Heart right ventricle (tissue), 16 donors: ENCODE results near the gene PDIA6. TPM values are rescaled to one million over a fixed set of nuclear protein-coding genes. Genes with fewer than 3 reads are reported as not detected.
A peak's percentile ranks its signal among the peaks of the same experiment; 100 is the strongest.

Experiments
- ATAC-seq, 8 donors: fragments of 200-7000 bp; cut with Tn5 transposase; one replicate each; pipeline ENCODE4 v1.9.1; 2020; ENCODE audit warnings: mild to moderate bottlenecking in 8 of 8, moderate library complexity in 8 of 8, moderate number of reproducible peaks in 1 of 8
- DNase-seq, 2 donors: peaks; one replicate each; pipeline ENCODE4 v3.0.0-alpha.2; 2020
- H3K27ac ChIP-seq, 10 donors: fragments of 200-600 bp; sonication (generic) in 2 of 10; one replicate each; pipeline versions ENCODE4 v1.5.0 to v1.8.0; 2020 to 2022; ENCODE audit warnings: mild to moderate bottlenecking in 3 of 10
- H3K27me3 ChIP-seq, 7 donors: fragments of 200-600 bp; one replicate each; pipeline ENCODE4 v1.8.0; 2021 to 2022; ENCODE audit warnings: mild to moderate bottlenecking in 2 of 7
- H3K36me3 ChIP-seq, 9 donors: fragments of 200-600 bp; sonication (generic) in 1 of 9; one replicate each; pipeline versions ENCODE4 v1.5.0 to v1.8.0; 2020 to 2022; ENCODE audit warnings: mild to moderate bottlenecking in 2 of 9
- H3K4me1 ChIP-seq, 9 donors: fragments of 200-600 bp; sonication (generic) in 1 of 9; one replicate each; pipeline versions ENCODE4 v1.5.0 to v1.8.0; 2020 to 2022; ENCODE audit warnings: mild to moderate bottlenecking in 4 of 9
- H3K4me3 ChIP-seq, 10 donors: fragments of 200-600 bp; sonication (generic) in 2 of 10; one replicate each; pipeline versions ENCODE4 v1.5.0 to v1.8.0; 2020 to 2022; ENCODE audit warnings: mild to moderate bottlenecking in 7 of 10, moderate library complexity in 2 of 10
- H3K9me3 ChIP-seq, 11 donors: fragments of 200-600 bp in 10 of 11; sonication (generic) in 2 of 11; one replicate each; pipeline versions ENCODE4 v1.5.0 to v1.8.0; 2013 to 2022; ENCODE audit warnings: mild to moderate bottlenecking in 2 of 11, control low read depth in 1 of 11, moderate library complexity in 1 of 11
- whole genome bisulfite sequencing, 2 donors: extraction: QIAGEN DNeasy Blood & Tissue Kit; methylation state at CpG; one replicate each; pipeline ENCODE4 v1.1.7; 2013; ENCODE audit warnings: inconsistent platforms in 1 of 2; 5-methylcytosine and 5-hydroxymethylcytosine counted together
- intact Hi-C, 10 donors: fragments of 100-400 bp; cut with DNase I; formaldehyde crosslinking; loops; one replicate each; pipeline versions ENCODE4 v1.11.1 to v1.14.2; 2022
- polyA plus RNA-seq, 2 donors: library from polyadenylated mRNA; stranded (reverse); fragments of 200-250 nt; gene quantifications; one replicate each; pipeline ENCODE4 v1.2.3, GENCODE V29; 2013
- total RNA-seq, 10 donors: library from RNA; stranded (reverse); fragmentation: NEBNext Ultra II Directional in 3 of 10; extraction: Animal tissue kit (Norgen Biotek cat#: 25700) in 3 of 10; gene quantifications; one replicate each; pipeline versions ENCODE4 v1.2.1 to v1.2.4, GENCODE V29; 2021 to 2023
- TF ChIP-seq, protein P1 (sequence below), 9 donors: fragments of 200-600 bp; sonication (generic) in 2 of 9; IDR thresholded peaks; one replicate each; pipeline versions ENCODE4 v1.5.0 to v1.8.0; 2021 to 2022; ENCODE audit warnings: antibody characterized with exemption in 9 of 9, mild to moderate bottlenecking in 5 of 9, moderate library complexity in 1 of 9
- donor health status: Arrhythmogenic right ventricular cardiomyopathy.
- donor health status: ischemic (EF 13 %, LVEDD 7.1; RV severe dilation, severe dysfunction).
- donor health status: healthy with polysubstance abuse.
- donor health status: DM: no; HTN: yes; CAD: no.
- donor health status: DM: no; HTN: no; CAD: no.
- donor health status: ischemic (EF 25% LVEDD 6.9; RV normal size, moderate dysfunction).
- donor health status: ischemic (EF 25% LVEDD 5.7; RV mildly dilated, moderate dysfunction).
- donor health status: healthy.
- donor health status: DM: yes; HTN: yes; CAD: no.
- donor health status: Ischemic cardiomyopathy.
- donor health status: ischemic (EF 35%, LVEDD 5.7; RV mildly dilated, moderate dysfunction).
- donor health status: nonischemic (EF 11% LVEDD 7.7; RV severe dilation, severe dysfunction).
- donor health status: DM: yes; HTN: yes; CAD: no.
- donor health status: PGD.
- donor health status: ischemic (EF 29% LVEDD 5.4; RV normal size, mild dysfunction).
- donor health status: nonischemic (EF 23%, LVEDD 6.1; RV moderate dilation, normal function).

Gene PDIA6
- total and polyA plus RNA-seq, 12 donors = 24.7 to 317 (median 107) TPM

- TF ChIP-seq, protein P1, sequence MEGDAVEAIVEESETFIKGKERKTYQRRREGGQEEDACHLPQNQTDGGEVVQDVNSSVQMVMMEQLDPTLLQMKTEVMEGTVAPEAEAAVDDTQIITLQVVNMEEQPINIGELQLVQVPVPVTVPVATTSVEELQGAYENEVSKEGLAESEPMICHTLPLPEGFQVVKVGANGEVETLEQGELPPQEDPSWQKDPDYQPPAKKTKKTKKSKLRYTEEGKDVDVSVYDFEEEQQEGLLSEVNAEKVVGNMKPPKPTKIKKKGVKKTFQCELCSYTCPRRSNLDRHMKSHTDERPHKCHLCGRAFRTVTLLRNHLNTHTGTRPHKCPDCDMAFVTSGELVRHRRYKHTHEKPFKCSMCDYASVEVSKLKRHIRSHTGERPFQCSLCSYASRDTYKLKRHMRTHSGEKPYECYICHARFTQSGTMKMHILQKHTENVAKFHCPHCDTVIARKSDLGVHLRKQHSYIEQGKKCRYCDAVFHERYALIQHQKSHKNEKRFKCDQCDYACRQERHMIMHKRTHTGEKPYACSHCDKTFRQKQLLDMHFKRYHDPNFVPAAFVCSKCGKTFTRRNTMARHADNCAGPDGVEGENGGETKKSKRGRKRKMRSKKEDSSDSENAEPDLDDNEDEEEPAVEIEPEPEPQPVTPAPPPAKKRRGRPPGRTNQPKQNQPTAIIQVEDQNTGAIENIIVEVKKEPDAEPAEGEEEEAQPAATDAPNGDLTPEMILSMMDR (IDR thresholded peaks at IDR 0.05) = no peak
- ATAC-seq (no peak), DNase-seq (no peak)
- Histone ChIP-seq H3K9me3 (no peaks in the 10 kb centered on the region), H3K36me3 (peaks cover 0 to 7% (median 0%) of the 10 kb centered on the region in 9 donors), H3K27ac (no peak overlapping the region), H3K4me1 (peaks cover 0 to 19% (median 15%) of the 10 kb centered on the region in 9 donors), H3K27me3 (no peaks in the 10 kb centered on the region), H3K4me3 (no peak overlapping the region)
- WGBS, 2 donors = 91 to 93% methylated on average over 12 of the region's 12 CpGs
- intact Hi-C loops = no loop called here
These were observed 40.3 kb downstream of the PDIA6 start for GRCh38 chr2:10772201-10772867.

GRCh38 chr2:10771786-10772185 lies 40.8 kb downstream of the PDIA6 start:
- TF ChIP-seq, protein P1 (IDR thresholded peaks at IDR 0.05) = no peak
- WGBS, 2 donors = 91 to 93% methylated on average over 13 of the region's 13 CpGs
- ATAC-seq = no peak

GRCh38 chr2:10770956-10771750 lies 41.4 kb downstream of the PDIA6 start:
- DNase-seq (no peak), ATAC-seq (no peak)
- Histone ChIP-seq H3K9me3 (no peaks in the 10 kb centered on the region), H3K27me3 (no peaks in the 10 kb centered on the region), H3K36me3 (no peaks in the 10 kb centered on the region), H3K4me3 (no peak overlapping the region), H3K27ac (no peak overlapping the region), H3K4me1 (peaks cover 0 to 17% (median 15%) of the 10 kb centered on the region in 9 donors)
- 77 to 84% methylated on average over 22 of the region's 22 CpGs for WGBS, 2 donors
- TF ChIP-seq, protein P1 (IDR thresholded peaks at IDR 0.05) = no peak
- intact Hi-C loops = no loop called here

More at GRCh38 chr2:10771786-10772185, 40.8 kb downstream of the PDIA6 start:
- peaks cover 0 to 1% (median 0%) of the 10 kb centered on the region in 9 donors for H3K36me3 ChIP-seq
- intact Hi-C loops = no loop called here
- peaks cover 0 to 17% (median 15%) of the 10 kb centered on the region in 9 donors for H3K4me1 ChIP-seq
- H3K4me3 ChIP-seq = no peak overlapping the region
- no peak for DNase-seq
- H3K9me3 ChIP-seq = no peaks in the 10 kb centered on the region
- no peaks in the 10 kb centered on the region for H3K27me3 ChIP-seq
- H3K27ac ChIP-seq = no peak overlapping the region

- Histone ChIP-seq H3K4me3 (no peak overlapping the region), H3K27me3 (peaks cover 0 to under 1% (median 0%) of the 10 kb centered on the region in 7 donors), H3K9me3 (no peaks in the 10 kb centered on the region), H3K27ac (no peak overlapping the region), H3K36me3 (no peaks in the 10 kb centered on the region), H3K4me1 (peaks cover 0 to 5% (median 0%) of the 10 kb centered on the region in 9 donors)
- peak; percentile 50 to 87 (median 72) for ATAC-seq
- WGBS, 2 donors = 48 to 59% methylated on average over 16 of the region's 16 CpGs
- TF ChIP-seq, protein P1 (IDR thresholded peaks at IDR 0.05) = no peak
- intact Hi-C loops = no loop called here
- DNase-seq = peak; percentile 48 to 60
These were observed 44.5 kb downstream of the PDIA6 start for GRCh38 chr2:10768063-10768507.
